OCI-LY1 (cell line): ENCODE results near the gene POLR2H.

Experiments
- H2AFZ ChIP-seq: fragments of 200-600 bp; sonication (generic), shearing (Covaris generic); 2 replicates; pipeline ENCODE4 v1.6.0; 2014; ENCODE audit warnings: antibody characterized with exemption, mild to moderate bottlenecking, low read length
- H3F3A ChIP-seq: fragments of 200-600 bp; sonication (generic), shearing (Covaris generic); 2 replicates; pipeline ENCODE4 v1.6.0; 2014; ENCODE audit warnings: mild to moderate bottlenecking, antibody characterized with exemption, low read length, moderate library complexity; ENCODE audit not compliant: insufficient read depth
- H3K27ac ChIP-seq: fragments of 200-600 bp; sonication (generic); 2 replicates; pipeline ENCODE4 v1.5.1; 2014; ENCODE audit warnings: low read length, mixed run types, mild to moderate bottlenecking, low read depth; ENCODE audit not compliant: poor library complexity, severe bottlenecking
- H3K27me3 ChIP-seq: fragments of 200-600 bp; sonication (generic); 2 replicates; pipeline ENCODE4 v1.6.0; 2014; ENCODE audit warnings: antibody characterized with exemption, mild to moderate bottlenecking, low read length, moderate library complexity; ENCODE audit not compliant: insufficient read depth
- H3K36me3 ChIP-seq: fragments of 200-600 bp; sonication (generic); 2 replicates; pipeline ENCODE4 v1.6.1; 2014; ENCODE audit warnings: mild to moderate bottlenecking, antibody characterized with exemption, low read length, moderate library complexity, mixed read lengths; ENCODE audit not compliant: insufficient read depth
- H3K4me1 ChIP-seq: fragments of 200-600 bp; sonication (generic); 2 replicates; pipeline ENCODE4 v1.5.1; 2014; ENCODE audit warnings: mild to moderate bottlenecking, low read length, moderate library complexity; ENCODE audit not compliant: insufficient read depth, severe bottlenecking
- H3K4me2 ChIP-seq: fragments of 200-600 bp; sonication (generic), shearing (Covaris generic); 2 replicates; pipeline ENCODE4 v1.6.1; 2014; ENCODE audit warnings: low read length
- H3K4me3 ChIP-seq: fragments of 200-600 bp; sonication (generic); 2 replicates; pipeline ENCODE4 v1.5.1; 2014; ENCODE audit warnings: low read length, low read depth, mild to moderate bottlenecking, mixed read lengths; ENCODE audit not compliant: poor library complexity, severe bottlenecking
- H3K79me2 ChIP-seq: fragments of 200-600 bp; shearing (Covaris generic); 2 replicates; pipeline ENCODE4 v1.6.1; 2016; ENCODE audit warnings: mixed run types, low read length, mixed read lengths; ENCODE audit not compliant: insufficient read depth
- H3K9ac ChIP-seq: fragments of 200-600 bp; sonication (generic), shearing (Covaris generic); 2 replicates; pipeline ENCODE4 v1.6.1; 2014; ENCODE audit warnings: mild to moderate bottlenecking, low read length, mixed read lengths
- H3K9me2 ChIP-seq: fragments of 200-600 bp; sonication (generic), shearing (Covaris generic); 2 replicates; pipeline ENCODE4 v1.6.1; 2014; ENCODE audit warnings: low read depth, mild to moderate bottlenecking, low read length, mixed read lengths
- H3K9me3 ChIP-seq: fragments of 200-600 bp; shearing (Covaris generic); 2 replicates; pipeline ENCODE4 v1.6.1; 2014; ENCODE audit warnings: low read length, mixed read lengths
- H4K20me1 ChIP-seq: fragments of 200-600 bp; sonication (generic), shearing (Covaris generic); 2 replicates; pipeline ENCODE4 v1.6.0; 2016; ENCODE audit warnings: mild to moderate bottlenecking, low read length; ENCODE audit not compliant: insufficient read depth
- CTCF ChIP-seq: fragments of 200-600 bp; sonication (generic), shearing (Covaris generic); IDR thresholded peaks from 2 replicates; pipeline ENCODE4 v1.5.1; 2017; ENCODE audit warnings: mild to moderate bottlenecking, antibody characterized with exemption, low read length, moderate library complexity, mixed read lengths
- EZH2 ChIP-seq: fragments of 200-600 bp; sonication (generic), shearing (Covaris generic); IDR thresholded peaks from 2 replicates; pipeline ENCODE4 v1.8.0; 2017; ENCODE audit warnings: borderline replicate concordance, mixed run types, mild to moderate bottlenecking, antibody characterized with exemption, low read length, moderate library complexity, mixed read lengths

POLR2H gene

GRCh38 chr3:184386047-184386806 lies 24.7 kb downstream of the POLR2H start:
- no peaks in the 10 kb centered on the region for H3K4me1 ChIP-seq
- no peak overlapping the region for H3K4me3 ChIP-seq
- no peaks in the 10 kb centered on the region for H4K20me1 ChIP-seq
- no peaks in the 10 kb centered on the region for H3F3A ChIP-seq
- no peak for TF ChIP-seq EZH2
- no peak for TF ChIP-seq CTCF
- no peak overlapping the region for H3K4me2 ChIP-seq
- no peaks in the 10 kb centered on the region for H3K9me3 ChIP-seq
- no peak overlapping the region for H2AFZ ChIP-seq
- H3K36me3 ChIP-seq = no peaks in the 10 kb centered on the region
- H3K27ac ChIP-seq = no peak overlapping the region
- no peaks in the 10 kb centered on the region for H3K9me2 ChIP-seq
- H3K27me3 ChIP-seq = peaks cover 8% of the 10 kb centered on the region; the same call in 1 of the 2 replicates
- no peak overlapping the region for H3K9ac ChIP-seq
- no peaks in the 10 kb centered on the region for H3K79me2 ChIP-seq

- Histone ChIP-seq H3F3A (no peaks in the 10 kb centered on the region), H3K27ac (no peak overlapping the region), H2AFZ (no peak overlapping the region), H3K9ac (no peak overlapping the region), H3K4me2 (no peak overlapping the region), H3K9me2 (no peaks in the 10 kb centered on the region), H3K9me3 (no peaks in the 10 kb centered on the region), H3K4me1 (no peaks in the 10 kb centered on the region), H4K20me1 (no peaks in the 10 kb centered on the region), H3K4me3 (no peak overlapping the region), H3K27me3 (peaks cover 8% of the 10 kb centered on the region; the same call in 1 of the 2 replicates), H3K79me2 (no peaks in the 10 kb centered on the region), H3K36me3 (no peaks in the 10 kb centered on the region)
- TF ChIP-seq EZH2 (no peak), CTCF (no peak)
These were observed 25.7 kb downstream of the POLR2H start for GRCh38 chr3:184387174-184387714.

- Histone ChIP-seq H3K4me1 (no peaks in the 10 kb centered on the region), H4K20me1 (no peaks in the 10 kb centered on the region), H3K27ac (no peak overlapping the region), H3K4me2 (no peak overlapping the region), H3F3A (no peaks in the 10 kb centered on the region), H3K4me3 (no peak overlapping the region), H3K27me3 (0 out of 2 replicates have a peak, but pooled peaks cover 8% of the 10 kb centered on the region), H3K9ac (no peak overlapping the region), H3K9me3 (no peaks in the 10 kb centered on the region), H3K36me3 (no peaks in the 10 kb centered on the region), H3K9me2 (no peaks in the 10 kb centered on the region), H2AFZ (no peak overlapping the region), H3K79me2 (no peaks in the 10 kb centered on the region)
- TF ChIP-seq EZH2 (no peak), CTCF (no peak)
These were observed 26.8 kb downstream of the POLR2H start for GRCh38 chr3:184388164-184388935.
